Fibroblast of skin of back (primary cell): Measurements from ENCODE around the gene SLC8B1.

Experiments used
- DNase-seq: peaks from one replicate; pipeline ENCODE4 v3.0.0-alpha.2; 2013

Gene SLC8B1

GRCh38 chr12:113318900-113319628, 15.8 kb downstream of the SLC8B1 start:
- DNase-seq, result no peak

DNA sequence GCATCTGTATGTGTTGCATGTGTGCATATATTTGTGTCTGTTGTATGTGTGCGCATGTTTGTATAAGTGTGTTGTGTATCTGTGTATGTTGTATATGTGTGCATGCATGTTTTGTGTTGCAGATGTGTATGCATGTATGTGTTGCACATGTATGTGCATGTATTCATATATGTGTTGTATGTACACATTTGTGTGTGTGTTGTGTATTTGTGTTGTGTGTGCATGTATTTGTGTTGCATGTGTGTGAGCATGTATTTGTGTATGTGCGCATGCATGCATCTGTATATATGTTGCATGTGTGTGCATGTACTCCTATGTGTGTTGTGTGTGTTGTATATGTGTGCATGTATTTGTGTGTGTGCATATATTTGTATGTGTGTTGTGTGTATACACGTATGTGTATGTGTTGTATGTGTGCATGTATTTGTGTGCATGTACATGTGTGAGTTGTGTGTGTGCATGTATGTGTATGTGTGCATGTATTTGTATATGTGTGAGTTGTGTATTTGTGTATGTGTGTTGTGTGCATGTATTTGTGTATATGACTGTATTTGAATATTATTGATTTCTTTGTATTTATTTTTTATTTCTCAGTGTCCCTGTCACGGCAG, 16.8 kb downstream of the SLC8B1 start:
- DNase-seq, result no peak

DNA sequence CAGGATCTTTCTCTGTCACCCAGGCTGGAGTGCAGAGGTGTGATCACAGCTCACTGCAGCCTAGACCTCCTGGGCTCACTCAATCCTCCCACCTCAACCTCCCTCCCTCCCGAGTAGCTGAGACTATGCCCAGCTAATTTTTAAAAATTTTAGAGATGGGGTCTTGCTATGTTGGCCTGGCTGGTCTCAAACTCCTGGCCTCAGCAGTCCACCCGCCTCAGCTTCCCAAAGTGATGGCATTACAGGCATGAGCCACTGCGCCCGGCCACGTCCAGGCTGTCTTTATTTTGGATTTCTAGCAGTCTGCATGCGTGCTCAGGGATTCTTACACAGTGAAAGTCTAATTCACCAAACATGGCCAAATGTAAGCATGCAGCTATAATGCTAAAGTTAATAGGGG, 17.8 kb downstream of the SLC8B1 start:
- no peak for DNase-seq

DNA sequence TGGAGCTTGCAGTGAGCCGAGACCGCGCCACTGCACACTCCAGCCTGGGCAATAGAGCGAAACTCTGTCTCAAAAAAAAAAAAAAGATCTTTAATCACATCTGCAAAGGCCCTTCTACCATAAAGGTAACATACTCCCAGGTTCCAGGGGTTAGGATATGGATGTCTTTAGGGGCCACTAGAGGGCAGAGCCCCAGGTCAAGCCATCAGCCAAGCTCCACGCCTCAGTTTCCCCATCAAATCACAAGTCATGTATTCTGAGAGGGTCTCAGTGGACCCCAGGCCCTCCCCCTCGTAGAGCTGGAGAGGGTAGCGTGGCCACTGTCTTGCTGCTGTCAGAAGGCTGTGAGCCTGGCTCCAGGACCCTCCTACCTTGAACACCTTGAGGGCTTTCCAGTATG, 18.8 kb downstream of the SLC8B1 start:
- DNase-seq, result no peak

DNA sequence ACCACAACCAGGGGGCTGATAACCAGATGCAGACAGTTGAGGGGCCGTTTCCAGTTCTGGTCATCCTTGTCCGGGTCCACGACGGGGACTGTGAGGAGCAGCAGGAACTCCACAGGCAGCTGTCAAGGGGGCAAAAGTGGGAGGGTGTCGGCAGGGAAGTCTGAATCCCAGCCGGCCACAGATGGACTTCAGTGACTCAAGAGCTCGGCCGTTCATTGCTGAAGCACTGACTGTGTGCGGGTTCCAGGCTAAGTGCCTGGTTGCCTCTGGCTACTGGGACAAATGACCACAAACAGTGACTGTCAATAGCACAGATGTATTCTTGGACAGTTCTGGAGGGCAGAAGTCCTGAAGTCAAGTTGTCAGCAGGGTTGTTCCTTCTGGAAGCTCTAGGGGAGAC, 19.6 kb downstream of the SLC8B1 start:
- no peak for DNase-seq

DNA sequence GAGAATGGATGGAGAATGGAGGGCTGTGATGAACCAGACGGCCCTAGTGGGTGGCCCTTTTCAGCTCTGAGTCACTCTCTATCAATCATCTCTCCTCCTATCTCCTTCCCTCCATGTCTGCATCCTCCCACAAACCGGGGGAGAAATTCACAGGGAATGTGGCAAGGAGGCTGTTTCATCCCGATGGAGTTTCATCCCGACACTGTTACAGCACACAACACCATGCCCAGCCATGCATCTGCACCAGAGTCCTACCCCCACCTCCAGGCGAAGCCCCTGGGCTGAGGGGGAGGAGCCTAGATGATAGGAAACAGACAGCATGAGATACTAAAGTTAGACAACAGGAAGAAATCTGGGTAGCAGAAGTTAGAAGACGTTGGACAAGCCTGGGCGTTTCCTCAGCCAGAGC, 20.8 kb downstream of the SLC8B1 start:
- no peak for DNase-seq

GRCh38 chr12:113310489-113310888, 24.4 kb downstream of the SLC8B1 start:
- no peak for DNase-seq

DNA sequence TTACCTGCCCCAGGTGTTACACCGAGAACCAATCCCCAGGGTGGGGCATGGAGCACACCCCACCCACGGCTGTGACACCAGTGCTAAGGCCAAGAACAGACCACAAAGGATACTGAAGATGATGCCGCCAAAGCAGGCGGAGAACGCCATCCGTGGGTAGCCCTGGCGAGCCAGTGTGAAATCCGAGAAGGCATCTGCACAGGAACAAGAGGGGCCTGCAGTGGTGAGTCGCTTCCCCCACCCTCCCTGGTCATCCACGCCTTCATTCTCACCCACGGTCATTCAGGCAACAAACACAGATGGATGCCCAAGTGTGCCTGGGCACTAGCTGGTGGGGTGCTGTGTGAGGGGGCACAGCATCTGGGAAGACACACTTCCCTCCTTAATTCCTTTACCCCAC, 28.5 kb downstream of the SLC8B1 start:
- DNase-seq, result no peak

- DNase-seq, result no peak
Observed at GRCh38 chr12:113305281-113305856, 29.5 kb downstream of the SLC8B1 start.

DNA sequence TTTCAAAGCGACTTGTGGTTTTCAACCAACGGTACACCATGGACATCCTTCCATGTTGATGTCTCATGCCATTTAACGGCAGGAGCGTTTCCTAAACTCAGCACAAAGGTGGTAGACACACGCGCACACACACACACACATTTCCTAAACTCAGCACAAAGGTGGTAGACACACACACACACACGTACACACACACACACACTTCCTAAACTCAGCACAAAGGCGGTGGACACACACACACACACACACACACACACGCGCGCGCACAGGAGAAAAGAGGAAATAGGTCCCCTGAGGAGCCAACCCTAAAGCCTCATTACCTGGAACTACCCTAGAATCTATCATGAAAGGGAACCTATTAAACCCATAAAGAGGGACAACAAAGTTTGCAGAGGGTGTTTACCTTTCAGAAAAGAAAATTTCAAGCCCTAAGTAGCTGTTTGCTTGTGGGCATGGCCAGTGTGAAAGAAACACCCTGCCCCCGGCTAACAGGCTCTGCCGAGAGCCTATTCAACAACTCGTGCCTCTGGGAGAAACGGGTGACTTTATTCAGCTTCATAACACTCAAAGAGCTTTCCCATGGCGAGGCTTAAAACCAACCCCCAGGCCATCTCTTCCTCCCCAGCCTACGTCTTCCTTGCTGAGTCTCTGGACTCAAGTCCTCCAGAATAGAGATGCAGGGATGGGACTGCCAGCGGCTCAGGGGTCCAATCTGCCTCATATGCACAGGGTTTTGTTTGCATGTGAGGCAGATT, 31.8 kb downstream of the SLC8B1 start:
- no peak for DNase-seq

- no peak for DNase-seq
Observed at GRCh38 chr12:113302466-113302865, 32.4 kb downstream of the SLC8B1 start.

GRCh38 chr12:113301811-113302210, 33.1 kb downstream of the SLC8B1 start:
- no peak for DNase-seq

- DNase-seq, result peak; percentile 79
Observed at GRCh38 chr12:113299619-113300237, 35.2 kb downstream of the SLC8B1 start.

- DNase-seq, result no peak
Observed at GRCh38 chr12:113298861-113299545, 35.9 kb downstream of the SLC8B1 start.

DNA sequence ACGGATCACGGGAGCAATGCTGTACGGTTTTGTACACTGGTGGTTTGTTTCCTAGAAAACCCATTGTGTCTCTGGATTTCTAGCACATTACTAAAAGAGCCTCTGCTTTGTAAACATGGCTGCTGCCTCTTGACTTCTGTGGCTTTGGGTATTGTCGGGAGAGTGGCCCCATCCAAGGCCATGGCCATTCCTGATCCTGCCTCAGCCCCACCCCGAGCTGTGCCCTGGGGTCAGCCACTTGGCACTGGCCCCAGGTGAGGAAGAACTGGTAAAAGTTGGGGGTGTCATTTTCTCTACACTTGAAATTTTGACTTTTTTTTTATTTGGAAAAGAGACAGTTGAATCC, 36.5 kb downstream of the SLC8B1 start:
- DNase-seq, result no peak

DNA sequence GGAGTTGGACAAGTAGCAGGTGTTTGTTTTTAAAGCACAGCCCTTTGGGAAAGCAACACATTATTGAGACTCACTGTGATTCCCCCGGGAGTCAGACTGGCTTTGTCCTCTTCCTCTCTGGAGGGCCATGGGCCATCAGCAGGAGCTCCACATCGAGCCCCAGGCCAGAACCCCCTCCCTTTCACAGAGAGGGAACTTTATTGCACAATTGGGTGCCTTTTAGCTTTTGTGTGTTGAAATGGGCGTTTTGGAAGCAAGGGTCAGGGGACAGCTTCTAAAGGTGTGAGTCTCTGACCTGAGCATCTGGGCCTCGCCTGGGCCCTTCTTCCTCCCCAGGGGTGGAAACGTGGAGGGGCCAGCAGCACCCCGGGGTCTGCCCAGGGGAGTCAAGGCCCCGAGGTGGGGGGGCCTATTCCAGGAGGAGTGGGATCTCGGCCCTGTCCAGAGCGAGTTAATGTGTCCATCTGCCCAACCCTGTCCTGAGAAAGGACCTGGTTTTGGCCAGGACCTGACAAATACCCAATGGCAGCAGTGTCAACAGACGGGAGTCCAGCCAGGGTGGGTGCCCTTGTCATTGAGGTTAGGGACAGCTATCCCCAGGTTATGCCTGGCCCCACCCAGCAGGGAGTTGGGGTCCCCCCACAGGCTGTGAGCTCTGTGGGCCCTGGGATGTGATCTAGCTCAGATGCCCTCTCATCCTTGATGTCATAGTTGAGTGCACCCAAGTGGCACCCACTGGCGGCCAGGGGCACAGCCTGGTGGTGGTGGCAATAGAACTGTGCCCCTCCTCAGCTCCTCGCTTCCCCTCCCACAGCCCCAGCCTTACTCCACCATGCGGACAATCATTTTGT, 37.1 kb downstream of the SLC8B1 start:
- no peak for DNase-seq

DNA sequence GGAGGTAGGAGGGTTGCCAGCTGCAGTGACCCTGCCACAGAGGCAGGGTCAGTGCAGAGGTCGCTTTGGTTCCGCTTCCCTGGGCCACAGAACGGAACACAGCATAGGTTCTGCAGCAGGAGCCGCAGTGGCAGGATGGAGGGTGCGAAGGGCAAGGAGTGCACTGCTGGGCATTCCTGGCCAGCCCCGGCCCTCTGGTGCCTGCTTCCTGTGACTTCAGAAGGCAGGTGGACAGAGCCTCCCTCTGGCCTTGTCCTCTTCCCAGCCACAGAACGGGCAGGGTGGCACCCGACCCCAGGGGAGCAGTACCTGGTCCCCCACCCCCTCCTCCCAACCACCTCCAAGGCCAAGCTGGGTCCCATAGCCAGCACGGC, 37.7 kb downstream of the SLC8B1 start:
- no peak for DNase-seq

DNA sequence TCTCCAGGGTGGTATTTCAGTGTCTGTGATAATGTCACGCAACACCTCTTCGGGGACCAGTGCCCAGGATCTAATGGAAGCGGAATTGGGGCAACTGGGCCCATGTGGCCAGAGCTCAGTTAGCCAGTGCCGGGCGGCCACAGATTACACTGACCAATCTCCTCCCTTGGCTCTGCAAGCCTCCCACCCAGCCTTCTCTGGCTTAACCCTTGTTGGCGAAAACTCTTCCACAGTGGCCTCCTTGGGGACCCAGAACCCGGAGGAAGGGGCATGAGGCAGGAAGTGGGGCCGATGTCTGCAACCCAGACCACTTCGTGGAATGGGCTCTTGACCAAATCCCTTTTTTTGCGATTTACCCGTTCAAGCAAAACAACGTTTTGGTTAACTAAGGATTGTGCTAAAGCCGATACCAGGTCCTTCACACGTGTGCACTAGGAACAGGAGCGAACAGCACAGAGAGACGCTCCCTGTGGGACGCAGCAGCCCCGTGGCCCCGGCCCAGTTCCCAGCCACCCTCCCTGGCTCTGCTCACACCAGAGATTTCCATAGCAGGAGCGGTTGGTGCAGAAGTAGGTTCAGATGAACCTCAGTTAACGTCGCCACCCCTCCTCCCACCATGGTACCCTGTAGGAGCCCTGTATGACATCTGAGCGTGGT, 38.2 kb downstream of the SLC8B1 start:
- no peak for DNase-seq

DNA sequence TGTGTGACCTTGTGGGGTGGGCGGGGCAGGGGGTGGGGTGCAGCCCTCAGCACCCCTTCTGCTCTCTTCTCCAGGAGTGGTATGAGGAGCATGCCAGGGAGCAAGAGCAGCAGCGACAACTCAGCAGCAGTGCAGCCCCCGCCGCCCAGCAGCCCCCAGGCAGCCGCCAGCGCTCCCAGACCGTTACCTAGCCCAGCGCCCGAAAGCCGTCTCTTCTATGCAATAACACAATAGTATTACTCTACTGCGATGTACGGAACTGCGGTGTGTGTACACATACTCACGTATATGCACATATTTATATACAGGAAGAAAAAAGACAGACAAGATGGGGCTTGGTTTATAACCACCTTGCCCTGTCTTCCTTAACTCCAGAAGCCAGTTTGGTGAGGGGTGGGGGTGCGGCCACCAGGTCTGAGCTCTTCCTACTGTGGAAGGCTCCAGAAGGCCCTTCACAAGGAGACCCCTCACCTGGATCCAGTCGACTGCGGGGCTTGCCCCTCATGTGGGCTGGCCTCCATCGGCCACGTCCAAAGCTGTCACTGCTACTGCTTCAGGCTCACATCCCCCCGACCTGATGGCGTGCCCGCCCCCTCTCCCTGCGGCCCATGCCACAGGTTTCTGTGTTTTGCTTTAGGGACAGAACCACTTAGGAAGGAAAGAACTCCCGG, 38.9 kb downstream of the SLC8B1 start:
- no peak for DNase-seq

DNA sequence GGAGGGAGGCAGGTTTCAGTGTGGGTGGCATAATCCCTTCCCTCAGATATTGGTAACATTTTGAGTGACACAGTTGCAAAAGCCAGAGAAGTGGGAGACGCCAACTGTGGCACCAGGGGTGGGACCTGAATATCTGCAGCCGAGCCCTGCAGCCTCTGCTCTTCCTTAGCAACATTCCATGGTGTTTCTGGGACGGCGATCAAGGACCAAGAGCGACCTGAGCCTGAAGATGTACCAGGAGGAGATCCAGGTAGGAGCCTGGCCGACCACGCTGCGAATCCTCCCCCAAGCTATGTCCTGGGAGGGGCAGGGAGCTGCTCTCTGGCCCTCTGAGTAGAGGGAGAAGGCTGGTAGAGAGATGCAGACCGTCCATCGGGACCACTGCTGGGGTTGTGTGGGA, 41.8 kb downstream of the SLC8B1 start:
- no peak for DNase-seq
